HEK293 (cell line): ENCODE data around the gene ACP3.
A peak's percentile ranks its signal among the peaks of the same experiment; 100 is the strongest.
"Not testable (repeated sequence)": the region's sequence is repeated elsewhere in the genome, so short reads cannot be mapped to it uniquely, and the experiment has no call there.

ENCODE experiments used
- CTCF ChIA-PET: fragments of 350-600 bp; formaldehyde crosslinking; extraction: SDS; loops from one replicate; lab custom pipeline; 2021; ENCODE audit warnings: antibody characterized with exemption; lab: Yijun Ruan, JAX
- POLR2A ChIA-PET: fragments of 300-600 bp; formaldehyde crosslinking; extraction: SDS; loops from one replicate; lab custom pipeline; 2020; ENCODE audit warnings: antibody characterized with exemption, inconsistent platforms; lab: Yijun Ruan, JAX
- H3K27ac ChIP-seq: fragments of 200-500 bp; sonication (Bioruptor generic); 2 replicates; pipeline ENCODE4 v1.5.1; 2014; ENCODE audit warnings: low read depth, low read length, control low read depth, inconsistent platforms; ENCODE audit errors: extremely low read depth
- H3K36me3 ChIP-seq, 2 experiments: fragments of 200-500 bp in 1 of 2; sonication (Bioruptor generic) in 1 of 2; 1 replicate in 1 of 2; 2 replicates in 1 of 2; pipeline ENCODE4 v1.5.1; 2014 to 2017; ENCODE audit warnings: inconsistent platforms in 2 of 2, low read length in 2 of 2; ENCODE audit not compliant: control insufficient read depth in 2 of 2, insufficient read depth in 1 of 2
- H3K4me1 ChIP-seq: fragments of 200-500 bp; sonication (Bioruptor generic); 2 replicates; pipeline ENCODE4 v1.5.1; 2014; ENCODE audit warnings: mild to moderate bottlenecking, low read length, inconsistent platforms; ENCODE audit not compliant: control insufficient read depth, insufficient read depth
- H3K4me3 ChIP-seq: 2 replicates; pipeline ENCODE4 v1.5.1; 2011; ENCODE audit warnings: low read depth, mild to moderate bottlenecking, control low read depth, low read length, moderate library complexity
- H3K9me3 ChIP-seq: fragments of 200-500 bp; sonication (Bioruptor generic); 2 replicates; pipeline ENCODE4 v1.5.1; 2014; ENCODE audit warnings: low read depth, low read length, inconsistent platforms; ENCODE audit not compliant: control insufficient read depth, insufficient read depth
- GFI1B ChIP-seq: fragments of 450-650 bp; formaldehyde crosslinking; IDR thresholded peaks from 2 replicates; pipeline ENCODE4 v1.5.1; 2016; ENCODE audit warnings: missing biosample characterization, missing genetic modification characterization
- GLI4 ChIP-seq: fragments of 450-650 bp; formaldehyde crosslinking; IDR thresholded peaks from 2 replicates; pipeline ENCODE4 v1.5.1; 2016; ENCODE audit warnings: missing biosample characterization, missing genetic modification characterization
- PRDM4 ChIP-seq: fragments of 450-650 bp; formaldehyde crosslinking; IDR thresholded peaks from 2 replicates; pipeline ENCODE4 v1.5.1; 2017; ENCODE audit warnings: missing biosample characterization, missing genetic modification characterization
- SETDB1 ChIP-seq: IDR thresholded peaks from one replicate; pipeline ENCODE4 v1.6.1; 2017; ENCODE audit warnings: mild to moderate bottlenecking, low read length, moderate library complexity, mixed read lengths; ENCODE audit not compliant: insufficient read length
- TRIM28 ChIP-seq: IDR thresholded peaks from 2 replicates; pipeline ENCODE4 v1.6.1; 2011; ENCODE audit warnings: low read length, control low read depth, borderline replicate concordance
- ZNF155 ChIP-seq: fragments of 450-650 bp; formaldehyde crosslinking; IDR thresholded peaks from 2 replicates; pipeline ENCODE4 v1.5.1; 2016; ENCODE audit warnings: missing biosample characterization, missing genetic modification characterization
- ZNF221 ChIP-seq: fragments of 450-650 bp; formaldehyde crosslinking; IDR thresholded peaks from 2 replicates; pipeline ENCODE4 v1.5.1; 2017; ENCODE audit warnings: missing biosample characterization, missing genetic modification characterization, borderline replicate concordance
- ZNF501 ChIP-seq: fragments of 450-650 bp; formaldehyde crosslinking; IDR thresholded peaks from 2 replicates; pipeline ENCODE4 v1.5.1; 2016; ENCODE audit warnings: missing biosample characterization, missing genetic modification characterization
- ZNF596 ChIP-seq: fragments of 450-650 bp; IDR thresholded peaks from 2 replicates; pipeline ENCODE4 v1.5.0; 2018; ENCODE audit warnings: missing biosample characterization, mild to moderate bottlenecking, missing genetic modification characterization, moderate library complexity
- ZNF629 ChIP-seq: fragments of 450-650 bp; formaldehyde crosslinking; IDR thresholded peaks from 2 replicates; pipeline ENCODE4 v1.5.1; 2017; ENCODE audit warnings: missing biosample characterization, missing genetic modification characterization
- ZNF792 ChIP-seq: fragments of 450-650 bp; formaldehyde crosslinking; IDR thresholded peaks from 2 replicates; pipeline ENCODE4 v1.5.1; 2016; ENCODE audit warnings: missing biosample characterization, missing genetic modification characterization
- TF ChIP-seq, protein P1 (sequence below): fragments of 450-650 bp; formaldehyde crosslinking; IDR thresholded peaks from 2 replicates; pipeline ENCODE4 v1.5.1; 2016; ENCODE audit warnings: missing biosample characterization, missing genetic modification characterization, borderline replicate concordance
- TF ChIP-seq, protein P2 (sequence below): fragments of 450-650 bp; formaldehyde crosslinking; IDR thresholded peaks from 2 replicates; pipeline ENCODE4 v1.5.1; 2016; ENCODE audit warnings: missing biosample characterization, missing genetic modification characterization

Gene ACP3

DNA sequence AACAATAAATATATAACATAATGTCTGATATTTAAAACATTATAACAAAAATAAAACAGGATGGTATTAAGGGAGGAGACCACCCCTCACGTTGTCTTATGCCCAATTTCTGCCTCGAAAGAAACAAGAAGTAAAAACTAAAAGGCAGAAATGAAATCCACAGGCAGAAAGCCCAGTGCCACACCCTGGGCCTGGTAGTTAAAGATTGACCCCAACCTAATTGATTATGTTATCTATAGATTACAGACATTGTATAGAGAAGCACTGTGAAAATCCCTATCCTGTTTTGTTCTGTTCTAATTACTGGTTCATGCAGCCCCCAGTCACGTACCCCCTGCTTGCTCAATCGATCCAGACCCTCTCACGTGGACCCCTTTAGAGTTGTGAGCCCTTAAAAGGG is 22.3 kb upstream of the ACP3 start (continued):
- TF ChIP-seq, protein P1, sequence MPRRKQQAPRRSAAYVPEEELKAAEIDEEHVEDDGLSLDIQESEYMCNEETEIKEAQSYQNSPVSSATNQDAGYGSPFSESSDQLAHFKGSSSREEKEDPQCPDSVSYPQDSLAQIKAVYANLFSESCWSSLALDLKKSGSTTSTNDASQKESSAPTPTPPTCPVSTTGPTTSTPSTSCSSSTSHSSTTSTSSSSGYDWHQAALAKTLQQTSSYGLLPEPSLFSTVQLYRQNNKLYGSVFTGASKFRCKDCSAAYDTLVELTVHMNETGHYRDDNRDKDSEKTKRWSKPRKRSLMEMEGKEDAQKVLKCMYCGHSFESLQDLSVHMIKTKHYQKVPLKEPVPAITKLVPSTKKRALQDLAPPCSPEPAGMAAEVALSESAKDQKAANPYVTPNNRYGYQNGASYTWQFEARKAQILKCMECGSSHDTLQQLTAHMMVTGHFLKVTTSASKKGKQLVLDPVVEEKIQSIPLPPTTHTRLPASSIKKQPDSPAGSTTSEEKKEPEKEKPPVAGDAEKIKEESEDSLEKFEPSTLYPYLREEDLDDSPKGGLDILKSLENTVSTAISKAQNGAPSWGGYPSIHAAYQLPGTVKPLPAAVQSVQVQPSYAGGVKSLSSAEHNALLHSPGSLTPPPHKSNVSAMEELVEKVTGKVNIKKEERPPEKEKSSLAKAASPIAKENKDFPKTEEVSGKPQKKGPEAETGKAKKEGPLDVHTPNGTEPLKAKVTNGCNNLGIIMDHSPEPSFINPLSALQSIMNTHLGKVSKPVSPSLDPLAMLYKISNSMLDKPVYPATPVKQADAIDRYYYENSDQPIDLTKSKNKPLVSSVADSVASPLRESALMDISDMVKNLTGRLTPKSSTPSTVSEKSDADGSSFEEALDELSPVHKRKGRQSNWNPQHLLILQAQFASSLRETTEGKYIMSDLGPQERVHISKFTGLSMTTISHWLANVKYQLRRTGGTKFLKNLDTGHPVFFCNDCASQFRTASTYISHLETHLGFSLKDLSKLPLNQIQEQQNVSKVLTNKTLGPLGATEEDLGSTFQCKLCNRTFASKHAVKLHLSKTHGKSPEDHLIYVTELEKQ (tag by site-specific recombination), result no peak
- no peak for TF ChIP-seq ZNF629

GRCh38 chr3:132303336-132304201 is 13.6 kb upstream of the ACP3 start:
- H3K36me3 ChIP-seq, H3K9me3 ChIP-seq, POLR2A ChIA-PET, H3K4me1 ChIP-seq, H3K27ac ChIP-seq, CTCF ChIA-PET, H3K4me3 ChIP-seq: not testable (repeated sequence)
- TF ChIP-seq ZNF596 (tag by site-specific recombination), result peak; percentile 92

- H3K27ac ChIP-seq, H3K4me3 ChIP-seq, CTCF ChIA-PET, POLR2A ChIA-PET, H3K36me3 ChIP-seq, H3K9me3 ChIP-seq, H3K4me1 ChIP-seq: not testable (repeated sequence)
These were observed 12.9 kb upstream of the ACP3 start for GRCh38 chr3:132304351-132304750.

DNA sequence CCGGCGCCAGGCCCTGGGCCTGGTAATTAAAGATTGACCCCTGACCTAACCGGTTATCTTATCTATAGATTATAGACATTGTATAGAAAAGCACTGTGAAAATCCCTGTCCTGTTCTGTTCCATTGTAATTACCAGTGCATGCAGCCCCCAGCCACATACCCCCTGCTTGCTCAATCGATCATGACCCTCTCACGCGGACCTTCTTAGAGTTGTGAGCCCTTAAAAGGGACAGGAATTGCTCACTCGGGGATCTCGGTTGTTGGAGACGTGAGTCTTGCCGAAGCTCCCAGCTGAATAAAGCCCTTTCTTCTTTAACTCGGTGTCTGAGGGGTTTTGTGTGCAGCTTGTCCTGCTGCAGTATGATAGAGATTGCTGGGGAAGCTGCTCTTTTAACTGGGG is 7.2 kb upstream of the ACP3 start:
- H3K4me3 ChIP-seq, H3K4me1 ChIP-seq, H3K27ac ChIP-seq, H3K36me3 ChIP-seq, CTCF ChIA-PET, H3K9me3 ChIP-seq, POLR2A ChIA-PET: not testable (repeated sequence)
- peak; percentile 84; the same call in 1 of the 2 replicates for TF ChIP-seq TRIM28
- peak; percentile 15 for TF ChIP-seq SETDB1

DNA sequence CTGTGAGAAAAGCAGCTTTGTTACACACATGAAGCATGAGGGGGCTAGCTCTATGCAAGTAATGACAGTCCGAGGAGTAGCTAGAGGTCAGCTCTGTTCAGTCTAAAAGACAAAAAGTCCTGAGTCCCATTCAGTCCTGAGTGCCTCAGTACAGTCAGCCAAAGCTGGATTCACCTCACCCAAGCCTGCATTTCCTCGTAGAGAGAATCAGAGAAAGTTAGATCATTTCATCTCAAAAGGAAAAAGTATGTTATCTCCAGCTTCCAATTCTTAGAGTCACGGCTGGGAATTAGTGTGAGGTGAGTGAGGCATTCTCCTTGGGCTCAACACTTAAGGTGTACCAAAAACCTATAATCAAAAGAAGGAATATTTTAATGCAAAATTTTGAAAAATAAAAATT is 5.9 kb upstream of the ACP3 start:
- TF ChIP-seq ZNF792 (no peak), ZNF221 (tag by site-specific recombination) (no peak)
- ChIA-PET CTCF (interaction anchor here (0.8 kb wide), 1 partner anchor 32 kb away, joined by 4 read pairs; no protein-coding TSS in a partner anchor), POLR2A (no interaction called here)
- Histone ChIP-seq H3K4me1 (no peaks in the 10 kb centered on the region), H3K4me3 (no peak overlapping the region), H3K36me3 (no peaks in the 10 kb centered on the region), H3K27ac (no peak overlapping the region), H3K9me3 (no peaks in the 10 kb centered on the region)

- Histone ChIP-seq H3K4me3 (no peak overlapping the region), H3K27ac (no peak overlapping the region), H3K36me3 (no peaks in the 10 kb centered on the region), H3K4me1 (no peaks in the 10 kb centered on the region), H3K9me3 (no peaks in the 10 kb centered on the region)
- ChIA-PET CTCF (interaction anchor here (0.8 kb wide), 1 partner anchor 32 kb away, joined by 4 read pairs; no protein-coding TSS in a partner anchor), POLR2A (no interaction called here)
- TF ChIP-seq GFI1B (tag by site-specific recombination), result no peak
- TF ChIP-seq PRDM4 (tag by site-specific recombination), result no peak
- TF ChIP-seq, protein P2, sequence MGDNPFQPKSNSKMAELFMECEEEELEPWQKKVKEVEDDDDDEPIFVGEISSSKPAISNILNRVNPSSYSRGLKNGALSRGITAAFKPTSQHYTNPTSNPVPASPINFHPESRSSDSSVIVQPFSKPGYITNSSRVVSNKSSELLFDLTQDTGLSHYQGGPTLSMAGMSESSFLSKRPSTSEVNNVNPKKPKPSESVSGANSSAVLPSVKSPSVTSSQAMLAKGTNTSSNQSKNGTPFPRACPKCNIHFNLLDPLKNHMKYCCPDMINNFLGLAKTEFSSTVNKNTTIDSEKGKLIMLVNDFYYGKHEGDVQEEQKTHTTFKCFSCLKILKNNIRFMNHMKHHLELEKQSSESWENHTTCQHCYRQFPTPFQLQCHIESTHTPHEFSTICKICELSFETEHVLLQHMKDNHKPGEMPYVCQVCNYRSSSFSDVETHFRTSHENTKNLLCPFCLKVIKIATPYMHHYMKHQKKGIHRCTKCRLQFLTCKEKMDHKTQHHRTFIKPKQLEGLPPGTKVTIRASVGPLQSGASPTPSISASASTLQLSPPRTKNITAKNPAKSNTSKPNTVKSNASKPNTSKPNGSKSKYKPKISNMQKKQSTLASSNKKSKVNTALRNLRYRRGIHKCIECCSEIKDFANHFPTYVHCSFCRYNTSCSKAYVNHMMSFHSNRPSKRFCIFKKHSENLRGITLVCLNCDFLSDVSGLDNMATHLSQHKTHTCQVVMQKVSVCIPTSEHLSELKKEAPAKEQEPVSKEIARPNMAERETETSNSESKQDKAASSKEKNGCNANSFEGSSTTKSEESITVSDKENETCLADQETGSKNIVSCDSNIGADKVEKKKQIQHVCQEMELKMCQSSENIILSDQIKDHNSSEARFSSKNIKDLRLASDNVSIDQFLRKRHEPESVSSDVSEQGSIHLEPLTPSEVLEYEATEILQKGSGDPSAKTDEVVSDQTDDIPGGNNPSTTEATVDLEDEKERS (tag by site-specific recombination), result no peak
- TF ChIP-seq ZNF501 (tag by site-specific recombination), result no peak
- no peak for TF ChIP-seq ZNF155 (tag by site-specific recombination)
- TF ChIP-seq GLI4 (tag by site-specific recombination), result no peak
These were observed 5.4 kb upstream of the ACP3 start for GRCh38 chr3:132311841-132312240.
